ENCODE data around the gene EML2.

DNA sequence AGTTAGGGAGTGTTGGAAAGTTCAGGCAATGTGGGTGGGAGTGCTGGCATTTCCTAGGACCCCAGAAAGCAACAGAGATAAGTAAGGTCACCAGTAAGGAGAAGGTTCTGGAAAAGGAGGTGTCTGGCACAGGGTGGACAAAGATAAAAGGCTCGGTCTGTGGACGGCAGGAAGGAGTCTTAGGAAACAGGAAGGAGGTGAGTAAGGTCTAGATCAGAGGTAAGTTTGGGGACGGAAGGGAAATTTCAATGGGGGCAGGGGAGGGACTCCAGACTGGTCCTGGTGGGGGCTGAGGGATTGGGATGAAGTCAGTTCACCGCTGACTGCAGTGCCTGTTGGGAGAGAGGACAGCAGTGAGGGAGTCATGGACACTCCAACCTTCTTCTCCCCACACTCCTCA lies 46.8 kb downstream of the EML2 start:
- TF ChIP-seq CTCF (IDR thresholded peaks at IDR 0.05) = no peak
- TF ChIP-seq ZFX (IDR thresholded peaks at IDR 0.05; ENCODE audit: borderline replicate concordance) = no peak

Measured in 22Rv1 (cell line).